Skeletal muscle satellite cell (primary cell): Measurements from ENCODE around the gene CCDC33.

Experiments
- H3K27me3 ChIP-seq: 2 replicates; pipeline ENCODE4 v1.7.0; 2013; ENCODE audit warnings: low read length; ENCODE audit not compliant: control insufficient read depth, insufficient read depth
- H3K36me3 ChIP-seq: 2 replicates; pipeline ENCODE4 v1.7.0; 2013; ENCODE audit warnings: mild to moderate bottlenecking, control low read depth, low read length; ENCODE audit not compliant: insufficient read depth
- H3K4me1 ChIP-seq: 2 replicates; pipeline ENCODE4 v1.7.0; 2013; ENCODE audit warnings: low read length; ENCODE audit not compliant: control insufficient read depth, insufficient read depth
- H3K4me2 ChIP-seq: 2 replicates; pipeline ENCODE4 v1.7.0; 2013; ENCODE audit warnings: mild to moderate bottlenecking, low read length
- H3K4me3 ChIP-seq: 2 replicates; pipeline ENCODE4 v1.7.0; 2013; ENCODE audit warnings: low read length
- H3K9ac ChIP-seq: 2 replicates; pipeline ENCODE4 v1.7.0; 2013; ENCODE audit warnings: mild to moderate bottlenecking, low read depth, low read length, moderate library complexity
- H3K9me3 ChIP-seq: replicated peaks from 2 replicates; pipeline ENCODE4 v1.7.0; 2013; ENCODE audit warnings: mild to moderate bottlenecking, control low read depth, low read length

CCDC33 gene

DNA sequence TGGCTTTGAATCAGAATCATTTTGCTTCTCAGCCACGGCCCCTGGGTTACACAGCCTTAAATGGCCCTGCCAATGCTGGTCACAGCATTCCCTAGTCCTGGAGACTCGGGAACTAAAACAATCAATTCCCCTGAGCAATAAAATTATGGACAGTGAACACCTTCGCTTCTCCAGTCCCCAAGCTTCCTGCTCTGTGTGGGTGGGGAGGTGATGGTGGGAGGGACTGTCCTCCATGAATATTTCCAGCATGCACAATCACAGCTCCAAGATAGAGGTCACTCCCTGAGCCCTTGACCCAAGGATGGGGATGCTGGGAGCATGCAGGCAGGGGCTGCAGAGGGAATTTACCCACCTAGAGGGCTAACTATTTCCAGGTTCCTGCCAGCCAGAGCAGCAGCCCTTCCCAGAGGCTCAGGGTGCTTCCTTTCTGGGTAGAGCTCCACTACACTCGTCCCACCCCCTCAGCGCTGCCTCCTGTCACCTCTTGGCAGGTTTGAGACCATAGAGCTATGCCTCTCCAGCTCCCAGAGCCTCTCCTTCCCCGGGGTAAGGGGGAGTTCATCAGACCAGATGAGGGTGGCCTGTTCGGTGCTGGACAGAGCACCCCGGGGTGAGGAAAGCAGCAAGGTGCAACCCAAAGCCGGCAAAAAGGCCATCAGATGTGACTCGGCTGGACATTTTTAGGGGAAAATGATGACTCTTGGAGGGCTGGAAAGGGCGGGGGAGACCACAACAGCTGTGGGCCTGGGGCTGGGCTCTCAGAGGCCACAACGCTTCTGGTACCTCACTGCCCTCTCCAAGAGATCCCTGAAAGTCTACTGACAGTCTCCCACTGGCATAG is 14.5 kb upstream of the CCDC33 start:
- Histone ChIP-seq H3K4me1 (no peaks in the 10 kb centered on the region), H3K9me3 (no peaks in the 10 kb centered on the region), H3K4me3 (no peak overlapping the region), H3K9ac (no peak overlapping the region), H3K4me2 (no peak overlapping the region), H3K27me3 (peaks cover 63% of the 10 kb centered on the region), H3K36me3 (no peaks in the 10 kb centered on the region)

- Histone ChIP-seq H3K36me3 (no peaks in the 10 kb centered on the region), H3K27me3 (peaks cover 69% of the 10 kb centered on the region)
These were observed 13.6 kb upstream of the CCDC33 start for GRCh38 chr15:74222240-74223119.

DNA sequence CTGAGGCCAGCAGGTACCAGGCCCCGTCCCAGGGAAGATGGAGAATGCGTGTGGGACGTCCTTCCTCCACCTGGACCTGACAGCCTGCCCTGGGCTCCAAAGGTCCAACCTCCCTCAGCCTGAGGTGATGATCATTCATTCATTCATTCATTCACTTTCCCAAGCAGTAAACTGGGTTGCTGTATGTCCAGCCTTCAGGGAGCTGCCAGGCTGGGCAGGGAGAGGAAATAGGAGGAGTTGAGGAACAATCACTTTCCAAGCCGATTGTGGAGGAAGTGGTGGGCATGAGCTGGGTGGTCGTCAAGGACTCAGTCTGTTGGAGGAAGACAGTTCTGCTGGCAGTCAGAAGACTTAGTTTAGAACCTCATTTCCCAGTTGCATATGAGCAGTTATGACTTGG is 10.2 kb upstream of the CCDC33 start:
- no peak overlapping the region for H3K9ac ChIP-seq
- H3K4me3 ChIP-seq = no peak overlapping the region
- H3K9me3 ChIP-seq = no peaks in the 10 kb centered on the region
- H3K4me1 ChIP-seq = no peaks in the 10 kb centered on the region
- no peaks in the 10 kb centered on the region for H3K36me3 ChIP-seq
- peaks cover 68% of the 10 kb centered on the region for H3K27me3 ChIP-seq
- no peak overlapping the region for H3K4me2 ChIP-seq

More at GRCh38 chr15:74222240-74223119, 13.6 kb upstream of the CCDC33 start:
- Histone ChIP-seq H3K9me3 (no peaks in the 10 kb centered on the region), H3K4me3 (no peak overlapping the region), H3K9ac (no peak overlapping the region), H3K4me1 (no peaks in the 10 kb centered on the region), H3K4me2 (no peak overlapping the region)

GRCh38 chr15:74226761-74227540 is 9.2 kb upstream of the CCDC33 start:
- H3K27me3 ChIP-seq = peaks cover 61% of the 10 kb centered on the region
- no peak overlapping the region for H3K4me2 ChIP-seq
- H3K9me3 ChIP-seq = no peaks in the 10 kb centered on the region
- no peaks in the 10 kb centered on the region for H3K4me1 ChIP-seq
- H3K9ac ChIP-seq = no peak overlapping the region
- no peak overlapping the region for H3K4me3 ChIP-seq
- H3K36me3 ChIP-seq = no peaks in the 10 kb centered on the region

- no peak overlapping the region for H3K4me3 ChIP-seq
These were observed 8.0 kb upstream of the CCDC33 start for GRCh38 chr15:74227968-74228722.

DNA sequence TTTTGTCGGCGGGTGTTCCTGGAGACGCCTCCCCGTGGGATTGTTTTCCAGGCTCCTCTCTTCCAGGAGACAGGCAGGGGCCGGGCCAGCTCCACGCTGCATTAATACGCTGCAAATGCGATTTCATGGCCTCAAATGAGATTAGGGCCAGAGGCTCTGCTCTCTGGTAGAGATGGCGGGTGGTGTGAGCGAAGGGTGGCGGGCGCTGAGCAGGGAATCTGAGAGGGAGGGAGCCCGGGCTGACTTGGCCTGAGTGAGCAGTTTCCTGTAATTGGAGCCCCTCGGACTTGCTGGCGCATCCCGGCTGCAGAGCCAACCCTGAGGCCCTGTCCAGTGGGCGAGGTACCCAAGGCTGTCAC is 7.4 kb upstream of the CCDC33 start:
- H3K9me3 ChIP-seq = no peaks in the 10 kb centered on the region
- peaks cover 1% of the 10 kb centered on the region for H3K4me1 ChIP-seq
- no peak overlapping the region for H3K4me3 ChIP-seq
- no peak overlapping the region for H3K9ac ChIP-seq
- no peaks in the 10 kb centered on the region for H3K36me3 ChIP-seq
- peaks cover 63% of the 10 kb centered on the region for H3K27me3 ChIP-seq
- H3K4me2 ChIP-seq = no peak overlapping the region

More at GRCh38 chr15:74227968-74228722, 8.0 kb upstream of the CCDC33 start:
- no peaks in the 10 kb centered on the region for H3K4me1 ChIP-seq
- peaks cover 63% of the 10 kb centered on the region for H3K27me3 ChIP-seq
- no peak overlapping the region for H3K9ac ChIP-seq
- no peaks in the 10 kb centered on the region for H3K9me3 ChIP-seq
- H3K4me2 ChIP-seq = no peak overlapping the region
- no peaks in the 10 kb centered on the region for H3K36me3 ChIP-seq

DNA sequence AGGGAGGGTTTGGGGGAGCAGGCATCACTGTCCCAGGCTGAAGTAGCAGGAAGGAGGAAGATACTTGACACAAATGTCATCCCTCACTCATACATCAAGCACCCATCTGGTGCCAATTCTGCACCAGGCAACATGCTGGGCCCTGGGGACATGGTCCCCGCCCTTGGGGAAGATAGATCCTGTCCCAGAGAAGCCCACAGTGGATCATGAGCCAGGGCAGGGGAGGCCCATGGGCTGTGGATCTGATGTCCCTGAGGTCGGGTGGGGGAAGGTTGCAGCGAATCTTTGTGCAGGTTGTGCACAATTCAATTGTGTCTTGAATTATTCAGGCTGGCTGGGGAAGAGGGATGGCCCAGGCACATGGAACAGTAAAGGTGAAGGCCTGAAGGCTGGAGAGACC is 6.4 kb upstream of the CCDC33 start:
- Histone ChIP-seq H3K9me3 (no peaks in the 10 kb centered on the region), H3K4me2 (no peak overlapping the region), H3K9ac (no peak overlapping the region), H3K36me3 (no peaks in the 10 kb centered on the region), H3K27me3 (peaks cover 59% of the 10 kb centered on the region), H3K4me1 (peaks cover 2% of the 10 kb centered on the region), H3K4me3 (no peak overlapping the region)

DNA sequence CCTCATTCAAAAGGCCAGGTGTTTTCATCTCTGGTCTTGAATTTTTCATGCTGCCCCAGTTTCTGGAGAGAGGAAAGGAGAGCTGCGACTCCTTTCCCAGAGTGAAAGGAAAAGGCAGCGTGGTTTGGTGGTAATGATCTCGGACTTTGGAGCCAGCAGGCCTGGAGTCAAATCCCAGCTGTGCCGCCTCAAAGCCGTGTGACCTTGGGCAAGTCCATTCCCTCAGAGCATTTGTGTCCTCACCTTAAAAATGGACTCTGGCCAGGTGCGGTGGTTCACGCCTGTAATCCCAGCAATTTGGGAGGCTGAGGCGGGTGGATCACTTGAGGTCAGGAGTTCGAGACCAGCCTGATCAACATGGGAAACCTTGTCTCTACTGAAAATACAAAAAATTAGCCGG is 4.7 kb upstream of the CCDC33 start:
- Histone ChIP-seq H3K4me1 (peaks cover 2% of the 10 kb centered on the region), H3K9me3 (no peaks in the 10 kb centered on the region), H3K4me3 (no peak overlapping the region), H3K27me3 (peaks cover 51% of the 10 kb centered on the region), H3K9ac (no peak overlapping the region), H3K4me2 (no peak overlapping the region), H3K36me3 (no peaks in the 10 kb centered on the region)

DNA sequence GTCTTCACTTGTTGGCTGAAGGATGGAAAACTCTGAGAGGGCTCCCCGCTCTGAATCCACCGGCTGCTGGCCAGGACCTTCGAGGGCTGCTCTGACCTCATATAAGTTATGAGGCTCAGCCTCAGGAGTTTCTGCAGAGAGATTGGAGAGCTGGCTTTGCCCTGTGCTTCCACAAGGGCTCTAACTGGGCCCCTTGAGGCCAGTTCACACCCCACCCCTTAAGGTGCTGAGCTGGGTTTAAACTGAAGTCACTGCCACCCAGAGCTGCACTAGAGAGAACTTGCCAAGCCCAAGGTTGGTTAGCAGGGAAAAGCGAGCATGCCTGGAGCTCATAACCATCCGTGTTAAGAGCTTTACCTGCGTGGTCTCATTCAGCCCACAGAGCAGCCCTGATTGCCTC is 2.8 kb upstream of the CCDC33 start:
- Histone ChIP-seq H3K4me2 (no peak overlapping the region), H3K27me3 (peaks cover 37% of the 10 kb centered on the region), H3K9me3 (no peaks in the 10 kb centered on the region), H3K9ac (no peak overlapping the region), H3K4me3 (no peak overlapping the region), H3K4me1 (peaks cover 2% of the 10 kb centered on the region), H3K36me3 (no peaks in the 10 kb centered on the region)

GRCh38 chr15:74233851-74234597 is 2.1 kb upstream of the CCDC33 start:
- no peak overlapping the region for H3K4me2 ChIP-seq
- no peak overlapping the region for H3K4me3 ChIP-seq
- no peaks in the 10 kb centered on the region for H3K36me3 ChIP-seq
- H3K9ac ChIP-seq = no peak overlapping the region
- peaks cover 8% of the 10 kb centered on the region for H3K4me1 ChIP-seq
- peaks cover 32% of the 10 kb centered on the region for H3K27me3 ChIP-seq
- no peaks in the 10 kb centered on the region for H3K9me3 ChIP-seq
